GM23338 (cell line): Measurements from ENCODE around the gene SEPTIN7. TPM values are rescaled to one million over a fixed set of nuclear protein-coding genes. Genes with fewer than 3 reads are reported as not detected.

Experiments used
- ATAC-seq: fragments of 200-7000 bp; cut with Tn5 transposase; 3 replicates; pipeline ENCODE4 v1.9.1; 2020
- DNase-seq: peaks from one replicate; pipeline ENCODE4 v3.0.0-alpha.2; 2015; ENCODE audit warnings: low spot score
- H2AFZ ChIP-seq: fragments of 200-600 bp; sonication (generic); 2 replicates; pipeline ENCODE4 v1.8.0; 2016; ENCODE audit warnings: antibody characterized with exemption, mild to moderate bottlenecking, moderate library complexity
- H3F3A ChIP-seq: fragments of 200-600 bp; sonication (generic); replicated peaks from 2 replicates; pipeline ENCODE4 v1.8.0; 2017; ENCODE audit warnings: antibody characterized with exemption, mixed run types, low read depth
- H3K27ac ChIP-seq: fragments of 200-600 bp; sonication (generic); 2 replicates; pipeline ENCODE4 v1.6.1; 2016; ENCODE audit warnings: low read depth
- H3K27me3 ChIP-seq: fragments of 200-600 bp; sonication (generic); 2 replicates; pipeline ENCODE4 v1.8.0; 2016; ENCODE audit warnings: mild to moderate bottlenecking, mixed run types, moderate library complexity; ENCODE audit not compliant: insufficient read depth
- H3K36me3 ChIP-seq: fragments of 200-600 bp; sonication (generic); 2 replicates; pipeline ENCODE4 v1.8.0; 2016; ENCODE audit warnings: mild to moderate bottlenecking; ENCODE audit not compliant: insufficient read depth
- H3K4me1 ChIP-seq: fragments of 200-600 bp; sonication (generic); 2 replicates; pipeline ENCODE4 v1.8.0; 2016; ENCODE audit warnings: mild to moderate bottlenecking, moderate library complexity; ENCODE audit not compliant: insufficient read depth
- H3K4me2 ChIP-seq: fragments of 200-600 bp; sonication (generic); 2 replicates; pipeline ENCODE4 v1.7.1; 2017; ENCODE audit warnings: mixed run types
- H3K4me3 ChIP-seq: fragments of 200-600 bp; sonication (generic); 2 replicates; pipeline ENCODE4 v1.6.1; 2016; ENCODE audit warnings: mixed run types
- H3K79me2 ChIP-seq: fragments of 200-600 bp; sonication (generic); replicated peaks from 2 replicates; pipeline ENCODE4 v1.8.0; 2017; ENCODE audit warnings: mild to moderate bottlenecking; ENCODE audit not compliant: insufficient read depth
- H3K9me2 ChIP-seq: fragments of 200-600 bp; sonication (generic); 2 replicates; pipeline ENCODE4 v1.8.0; 2017; ENCODE audit not compliant: insufficient read depth
- H4K20me1 ChIP-seq: fragments of 200-600 bp; sonication (generic); replicated peaks from 2 replicates; pipeline ENCODE4 v1.8.0; 2017; ENCODE audit warnings: mild to moderate bottlenecking; ENCODE audit not compliant: insufficient read depth
- H3K27ac Mint-ChIP-seq: 2 replicates; pipeline ENCODE4 v1.8.0; 2020; ENCODE audit warnings: inconsistent platforms, mild to moderate bottlenecking, moderate library complexity, mixed read lengths
- H3K27me3 Mint-ChIP-seq: 3 replicates; pipeline ENCODE4 v1.8.0; 2022; ENCODE audit warnings: low read depth, mild to moderate bottlenecking, moderate library complexity, mixed read lengths, inconsistent platforms; ENCODE audit not compliant: insufficient read depth, poor library complexity
- H3K36me3 Mint-ChIP-seq: 3 replicates; pipeline ENCODE4 v1.8.0; 2021; ENCODE audit warnings: low read depth, mild to moderate bottlenecking, inconsistent platforms, moderate library complexity, mixed read lengths
- H3K4me1 Mint-ChIP-seq: 3 replicates; pipeline ENCODE4 v1.8.0; 2020; ENCODE audit warnings: mild to moderate bottlenecking, inconsistent platforms, mixed read lengths
- H3K4me3 Mint-ChIP-seq: 3 replicates; pipeline ENCODE4 v1.8.0; 2021; ENCODE audit warnings: moderate library complexity, mild to moderate bottlenecking, inconsistent platforms, mixed read lengths
- H3K9me3 Mint-ChIP-seq: 3 replicates; pipeline ENCODE4 v1.8.0; 2020; ENCODE audit warnings: moderate library complexity, mild to moderate bottlenecking, inconsistent platforms, mixed read lengths
- ETS1 ChIP-seq: IDR thresholded peaks from 2 replicates; pipeline ENCODE4 v1.6.1; 2016; ENCODE audit warnings: antibody characterized with exemption
- EZH2 ChIP-seq: fragments of 200-600 bp; sonication (generic); IDR thresholded peaks from one replicate; pipeline ENCODE4 v1.8.0; 2017; ENCODE audit warnings: antibody characterized with exemption, mild to moderate bottlenecking, low read depth; ENCODE audit not compliant: unreplicated experiment
- JUNB ChIP-seq: IDR thresholded peaks from one replicate; pipeline ENCODE4 v1.6.1; 2016; ENCODE audit warnings: antibody characterized with exemption; ENCODE audit not compliant: unreplicated experiment
- STAT1 ChIP-seq: IDR thresholded peaks from one replicate; pipeline ENCODE4 v1.6.1; 2016; ENCODE audit warnings: antibody characterized with exemption; ENCODE audit not compliant: unreplicated experiment
- ZNF462 ChIP-seq: fragments of 250-450 bp; sonication (Bioruptor Pico); IDR thresholded peaks from 2 replicates; pipeline ENCODE4 v1.5.0; 2020; ENCODE audit warnings: mild to moderate bottlenecking, moderate library complexity
- polyA plus RNA-seq: library from polyadenylated mRNA; unstranded; fragments of >200 nt; fragmentation: Nextera tagmentation; extraction: Ambion mirVana; gene quantifications from 2 replicates; pipeline ENCODE4 v1.2.1, GENCODE V29; 2016
- total RNA-seq: library from RNA; depleted of rRNA; stranded (reverse); fragments of >200 nt; shearing (Covaris generic); gene quantifications from 2 replicates; pipeline ENCODE4 v1.2.3, GENCODE V29; 2014

The SEPTIN7 gene
- total and polyA plus RNA-seq, 2 experiments from 2014 or later, result 210 to 499 TPM

- TF ChIP-seq JUNB, result no peak
Observed at GRCh38 chr7:35753761-35754603, 46.9 kb upstream of the SEPTIN7 start (continued).

GRCh38 chr7:35754741-35755140 is 46.1 kb upstream of the SEPTIN7 start:
- H4K20me1 ChIP-seq, result no peaks in the 10 kb centered on the region
- TF ChIP-seq EZH2, result no peak
- TF ChIP-seq ZNF462 (CRISPR knock-in tag), result no peak
- TF ChIP-seq STAT1, result no peak
- TF ChIP-seq ETS1, result no peak
- no peak for DNase-seq
- Mint-ChIP-seq H3K9me3 (no peaks in the 10 kb centered on the region), H3K4me1 (peaks cover 13% of the 10 kb centered on the region; the same call in 2 of the 3 replicates), H3K36me3 (no peaks in the 10 kb centered on the region), H3K27me3 (no peaks in the 10 kb centered on the region), H3K27ac (no peak overlapping the region), H3K4me3 (no peak overlapping the region)
- no peak overlapping the region for H3K4me2 ChIP-seq
- peaks cover 12% of the 10 kb centered on the region; the same call in 1 of the 2 replicates for H3K4me1 ChIP-seq
- no peaks in the 10 kb centered on the region for H3K36me3 ChIP-seq
- ATAC-seq, result no peak
- H3K4me3 ChIP-seq, result no peak overlapping the region
- H3K9me2 ChIP-seq, result peaks cover 11% of the 10 kb centered on the region
- H3K27me3 ChIP-seq, result no peaks in the 10 kb centered on the region
- no peaks in the 10 kb centered on the region for H3K79me2 ChIP-seq
- no peaks in the 10 kb centered on the region for H3F3A ChIP-seq
- no peak overlapping the region for H3K27ac ChIP-seq
- H2AFZ ChIP-seq, result 0 out of 2 replicates have a peak overlapping the region, but pooled peaks have one; percentile 33
